NCI-H1105 (cell line): Measurements from ENCODE around the gene EXOC6.
A peak's percentile ranks its signal among the peaks of the same experiment; 100 is the strongest.

ENCODE experiments used
- DNase-seq: peaks from one replicate; lab custom pipeline; 2025; lab: John Stamatoyannopoulos, UW

Gene EXOC6, protein sequence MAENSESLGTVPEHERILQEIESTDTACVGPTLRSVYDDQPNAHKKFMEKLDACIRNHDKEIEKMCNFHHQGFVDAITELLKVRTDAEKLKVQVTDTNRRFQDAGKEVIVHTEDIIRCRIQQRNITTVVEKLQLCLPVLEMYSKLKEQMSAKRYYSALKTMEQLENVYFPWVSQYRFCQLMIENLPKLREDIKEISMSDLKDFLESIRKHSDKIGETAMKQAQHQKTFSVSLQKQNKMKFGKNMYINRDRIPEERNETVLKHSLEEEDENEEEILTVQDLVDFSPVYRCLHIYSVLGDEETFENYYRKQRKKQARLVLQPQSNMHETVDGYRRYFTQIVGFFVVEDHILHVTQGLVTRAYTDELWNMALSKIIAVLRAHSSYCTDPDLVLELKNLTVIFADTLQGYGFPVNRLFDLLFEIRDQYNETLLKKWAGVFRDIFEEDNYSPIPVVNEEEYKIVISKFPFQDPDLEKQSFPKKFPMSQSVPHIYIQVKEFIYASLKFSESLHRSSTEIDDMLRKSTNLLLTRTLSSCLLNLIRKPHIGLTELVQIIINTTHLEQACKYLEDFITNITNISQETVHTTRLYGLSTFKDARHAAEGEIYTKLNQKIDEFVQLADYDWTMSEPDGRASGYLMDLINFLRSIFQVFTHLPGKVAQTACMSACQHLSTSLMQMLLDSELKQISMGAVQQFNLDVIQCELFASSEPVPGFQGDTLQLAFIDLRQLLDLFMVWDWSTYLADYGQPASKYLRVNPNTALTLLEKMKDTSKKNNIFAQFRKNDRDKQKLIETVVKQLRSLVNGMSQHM

DNA sequence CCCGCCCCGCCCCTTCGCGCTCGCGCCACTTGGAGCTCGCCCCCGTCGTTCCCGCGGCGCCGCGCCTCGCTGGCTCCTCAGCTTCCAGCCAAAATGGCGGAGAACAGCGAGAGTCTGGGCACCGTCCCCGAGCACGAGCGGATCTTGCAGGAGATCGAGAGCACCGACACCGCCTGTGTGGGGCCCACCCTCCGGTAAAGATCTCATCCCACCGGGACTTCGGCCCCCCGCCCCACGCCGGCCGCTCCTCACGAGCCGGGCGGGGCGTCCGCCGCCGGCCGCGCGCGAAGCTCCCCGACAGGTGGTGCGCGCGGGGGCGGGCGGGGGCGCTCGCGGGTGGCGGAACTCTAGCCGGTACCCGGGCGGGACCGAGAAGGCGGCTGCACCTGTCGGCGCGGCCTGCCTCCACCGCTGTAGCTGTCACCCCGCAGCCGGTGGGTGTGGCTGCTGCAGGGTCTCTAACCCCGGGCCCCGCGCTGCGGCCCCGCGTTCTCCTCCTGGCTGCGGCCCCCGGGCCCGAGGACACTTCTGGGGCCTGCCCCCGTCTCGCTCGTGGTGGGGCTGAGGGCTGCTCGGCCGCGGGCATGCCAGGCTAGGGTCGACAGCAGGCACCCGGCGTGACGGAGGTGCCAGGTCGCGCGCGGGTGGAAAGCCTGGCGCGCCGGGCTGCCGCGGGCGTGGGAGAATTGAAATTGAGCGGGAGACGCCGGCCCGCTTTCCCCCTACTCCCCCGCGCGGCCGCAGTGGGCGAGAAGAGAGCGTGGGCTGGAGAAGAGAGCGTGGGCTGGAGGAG lies at the start of gene EXOC6:
Gene EXOC6, plus strand, starts transcription at position 80 of the 793 bp plus-strand sequence. Its CDS starts 14 bp downstream, at position 94.
- peak; percentile 62 for DNase-seq

DNA sequence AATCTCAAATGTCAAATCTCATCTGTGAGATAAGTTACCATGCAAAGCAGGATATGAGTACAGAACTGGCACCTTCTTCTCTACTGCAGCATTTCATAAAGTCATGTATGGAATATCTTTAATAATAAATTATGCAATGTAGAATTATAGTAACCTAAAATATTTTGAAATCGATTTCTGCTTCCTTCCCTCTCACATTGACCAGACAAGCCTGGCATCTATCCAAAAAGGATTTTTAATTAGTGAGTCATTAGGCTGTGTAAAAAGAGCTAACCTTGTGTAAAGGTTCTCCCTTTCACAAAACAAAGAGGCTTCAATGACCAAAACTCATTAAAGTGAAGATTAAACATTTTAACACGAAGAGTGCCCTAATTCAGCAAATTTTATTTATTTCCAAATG lies 48.8 kb upstream of the EXOC6 start:
- no peak for DNase-seq

DNA sequence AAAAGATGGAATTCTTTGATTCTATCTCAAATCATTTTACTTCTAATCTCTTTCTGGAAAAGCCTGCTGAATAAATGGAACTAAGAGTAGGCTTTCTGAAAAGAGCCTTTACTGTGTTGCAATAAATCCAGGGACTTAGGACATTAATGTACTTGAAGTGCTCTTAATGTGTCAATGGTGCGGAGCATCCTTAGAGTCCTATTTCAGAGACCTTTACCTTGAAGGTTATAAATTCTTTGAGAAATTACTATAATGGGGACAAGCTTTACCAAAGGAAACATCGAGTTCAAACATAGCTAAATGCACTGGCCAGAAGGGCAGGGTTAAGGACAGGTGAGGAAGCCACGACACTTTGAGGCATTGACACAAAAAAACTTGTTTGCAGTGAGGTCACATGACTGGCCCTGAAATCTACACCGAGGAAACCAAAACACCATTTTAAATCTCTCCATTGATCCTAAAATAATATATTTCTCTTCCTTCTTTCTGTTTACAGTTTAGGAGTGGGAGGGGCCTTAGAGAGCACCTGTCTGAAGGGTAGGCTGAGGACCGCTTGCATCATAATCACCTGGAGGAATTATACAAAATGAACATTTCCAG lies 48.1 kb upstream of the EXOC6 start:
- peak; percentile 45 for DNase-seq

DNA sequence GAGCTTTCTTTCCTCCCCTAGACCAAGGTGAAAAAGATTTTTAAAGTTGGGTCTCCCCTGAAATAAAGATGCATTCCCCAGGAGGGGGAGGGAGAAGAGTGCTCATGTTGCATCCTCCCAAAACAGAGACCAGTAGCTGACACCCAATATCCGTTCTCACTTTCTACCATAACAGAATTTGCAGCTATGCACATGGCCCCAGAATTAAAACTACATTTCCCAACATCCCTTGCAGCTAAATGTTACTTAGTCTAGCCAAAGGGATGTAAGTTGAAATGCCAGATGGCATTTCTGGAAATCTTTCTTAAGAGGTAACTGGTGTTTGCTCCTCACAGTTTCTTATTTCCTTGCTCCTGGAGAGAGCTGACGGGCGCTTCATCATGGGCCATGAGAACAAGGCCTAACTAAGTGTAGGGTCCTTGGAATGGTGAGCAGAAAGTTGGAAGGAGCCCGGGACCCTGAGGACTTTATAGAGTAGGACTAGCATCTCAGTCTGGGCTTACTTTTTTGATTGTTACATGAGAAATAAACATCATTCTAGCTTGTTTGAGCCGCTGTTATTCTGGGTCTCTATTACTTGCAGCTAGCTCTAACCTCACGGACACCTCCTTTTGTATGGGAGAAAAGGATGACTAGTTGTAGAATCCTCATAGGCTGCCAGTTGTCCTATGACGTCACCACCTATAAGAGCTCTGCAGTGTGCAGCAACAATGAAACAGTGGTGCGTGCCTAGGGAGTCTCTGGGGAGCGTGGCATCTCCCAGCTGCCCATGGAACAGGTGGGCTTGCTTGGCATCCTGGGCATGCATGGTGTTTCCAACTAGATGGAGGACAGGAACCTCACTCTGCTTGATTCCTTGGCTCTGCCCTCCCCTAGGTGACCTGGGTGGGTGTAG lies 46.1 kb upstream of the EXOC6 start:
- no peak for DNase-seq

DNA sequence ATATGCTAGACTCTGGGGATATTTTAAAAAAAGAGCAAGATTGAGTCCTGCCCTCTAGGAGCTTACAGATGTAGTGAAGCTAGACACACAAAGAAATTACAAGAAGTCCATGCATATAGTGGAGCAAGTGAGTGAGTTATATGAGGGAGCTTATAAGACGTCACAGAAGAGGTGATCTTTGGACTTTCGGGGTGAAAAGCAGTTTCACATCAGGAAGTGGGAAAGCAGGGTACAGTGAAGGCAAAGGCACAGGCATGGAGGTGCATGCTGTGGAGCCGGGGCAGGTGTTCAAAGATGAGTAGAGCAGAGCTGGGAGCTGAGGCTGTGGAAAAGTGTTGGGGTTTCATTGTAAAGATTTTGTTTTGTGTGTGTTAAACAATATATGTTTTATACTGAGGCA lies 38.5 kb upstream of the EXOC6 start:
- DNase-seq, result no peak

DNA sequence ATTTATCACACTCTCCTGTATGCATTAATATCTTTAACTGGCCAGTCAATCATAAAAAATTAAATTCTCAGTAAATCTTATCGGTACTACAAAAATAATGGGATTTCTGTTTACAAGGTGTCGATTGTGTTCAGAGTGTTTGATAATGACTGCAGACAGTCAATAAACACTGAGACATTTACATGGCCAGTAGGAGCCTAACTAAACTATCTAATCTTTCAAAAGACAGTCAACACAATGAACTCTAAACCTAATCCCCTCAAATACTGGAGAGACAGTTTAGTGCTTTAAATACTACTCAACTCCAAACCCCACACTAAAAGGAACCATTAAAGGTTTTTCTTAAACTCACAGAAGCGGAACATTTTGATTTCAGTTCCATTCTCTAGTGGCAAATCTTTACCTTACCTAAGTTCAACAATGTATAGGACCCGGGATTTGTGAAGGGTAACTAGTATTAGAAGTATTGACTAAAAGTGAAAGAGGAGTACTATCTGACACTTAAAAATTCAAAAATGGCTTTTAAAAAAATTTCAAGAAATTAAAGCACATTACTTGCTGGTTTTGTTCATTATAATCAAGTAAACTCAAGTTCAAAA lies 37.3 kb upstream of the EXOC6 start:
- DNase-seq, result no peak

DNA sequence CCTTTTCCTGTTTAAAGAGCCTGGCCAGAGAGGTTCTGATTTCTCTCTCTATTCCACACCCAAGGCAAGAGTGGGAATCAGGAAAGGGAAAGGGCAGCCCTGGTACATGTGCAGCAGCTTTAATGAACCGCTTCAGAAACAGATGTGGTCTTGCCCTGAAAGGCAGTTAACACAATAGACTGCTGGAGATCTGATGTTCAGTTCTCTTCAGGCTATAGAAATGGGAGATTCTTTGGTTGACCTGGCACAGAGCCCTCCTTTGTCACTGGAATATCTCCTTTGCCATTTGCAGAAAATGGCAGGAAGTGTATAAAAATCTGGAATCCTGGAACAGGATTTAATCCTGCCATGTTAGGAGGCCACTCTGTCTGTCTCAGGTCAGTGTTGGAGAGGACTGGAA lies 36.3 kb upstream of the EXOC6 start:
- DNase-seq, result no peak

DNA sequence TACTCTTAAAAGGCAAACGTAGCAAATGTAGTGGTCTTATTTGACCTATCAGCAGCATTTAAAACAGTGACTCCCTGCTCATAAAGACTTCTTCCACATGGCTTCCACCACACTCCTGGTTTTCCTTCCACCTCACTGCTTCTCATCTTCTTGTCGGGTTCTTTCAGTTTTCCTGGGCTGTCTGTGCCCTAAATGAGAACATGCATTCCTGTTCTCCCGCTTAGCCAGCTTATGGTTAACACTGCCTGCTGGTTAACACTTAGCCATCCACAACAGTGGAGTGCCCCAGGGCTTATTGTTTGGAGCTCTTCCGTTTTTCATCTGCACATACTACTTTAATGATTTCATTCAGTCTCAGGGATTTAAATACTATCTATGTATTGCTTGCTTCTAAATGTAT lies 34.3 kb upstream of the EXOC6 start:
- DNase-seq, result no peak

DNA sequence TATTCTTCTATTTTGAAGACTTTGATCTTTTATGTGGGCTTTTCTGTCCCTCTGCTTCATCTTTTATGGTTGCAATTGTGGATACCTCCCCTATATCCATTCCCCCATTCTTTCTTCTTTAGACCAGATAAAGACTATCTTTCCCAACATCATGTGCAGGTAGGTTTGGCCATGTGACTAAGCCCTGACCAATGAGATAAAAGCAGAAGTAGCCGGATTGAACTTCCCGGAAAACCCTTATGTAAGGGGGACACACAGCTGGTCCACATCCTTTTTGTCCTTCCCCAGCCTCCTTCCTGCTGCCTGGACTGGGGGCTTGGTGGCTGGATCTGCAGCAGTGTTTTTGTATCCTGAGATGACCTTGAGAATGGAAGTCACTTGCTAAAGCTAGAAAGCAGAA lies 33.5 kb upstream of the EXOC6 start:
- no peak for DNase-seq

DNA sequence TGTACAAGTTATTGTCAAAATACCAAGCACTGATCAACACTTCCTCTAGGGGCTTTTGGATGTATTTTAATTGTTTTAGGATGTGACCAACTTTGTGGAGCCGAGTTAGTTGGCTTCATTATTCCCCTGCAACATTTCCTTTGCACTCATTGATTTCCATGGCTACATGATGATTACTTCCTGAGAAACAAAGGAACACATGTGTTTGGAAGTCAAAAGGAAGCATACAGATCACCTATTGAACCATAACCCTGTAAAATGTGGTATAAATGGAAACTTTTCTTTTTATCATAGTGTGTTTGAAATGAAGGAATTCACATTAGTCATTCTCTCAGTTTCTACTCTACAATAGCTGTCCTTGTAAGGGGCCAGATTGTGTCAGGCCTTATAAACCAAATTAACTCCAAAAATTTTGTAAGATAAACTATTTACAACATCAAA lies 32.2 kb upstream of the EXOC6 start:
- DNase-seq, result no peak

DNA sequence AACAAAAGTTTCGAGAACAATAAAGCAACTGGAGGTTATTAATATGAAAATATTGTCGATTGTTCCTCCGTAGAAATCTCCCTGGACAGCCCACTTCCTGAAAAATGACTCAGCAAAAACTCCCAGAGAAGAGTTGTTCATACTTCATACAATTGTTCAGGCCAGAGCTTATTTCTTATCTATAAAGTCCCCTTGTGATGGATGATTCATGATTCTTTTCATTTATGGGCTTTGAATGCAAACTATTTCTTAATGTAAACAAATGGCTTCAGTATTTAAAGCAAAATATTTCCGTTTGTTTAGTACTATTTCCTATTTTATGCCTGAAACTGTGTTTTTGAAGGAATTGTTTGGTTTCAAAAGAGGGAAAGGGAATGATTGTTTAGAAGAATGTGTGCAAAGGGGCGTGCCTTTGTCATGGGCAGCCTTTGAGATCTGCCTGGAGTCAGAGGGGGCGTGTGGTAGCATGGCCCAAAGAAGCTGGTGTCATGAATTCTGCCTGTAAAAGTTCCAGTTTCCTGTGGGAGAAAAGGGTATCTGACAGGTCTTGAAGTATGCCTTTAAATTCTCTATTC lies 26.2 kb upstream of the EXOC6 start:
- DNase-seq, result no peak

DNA sequence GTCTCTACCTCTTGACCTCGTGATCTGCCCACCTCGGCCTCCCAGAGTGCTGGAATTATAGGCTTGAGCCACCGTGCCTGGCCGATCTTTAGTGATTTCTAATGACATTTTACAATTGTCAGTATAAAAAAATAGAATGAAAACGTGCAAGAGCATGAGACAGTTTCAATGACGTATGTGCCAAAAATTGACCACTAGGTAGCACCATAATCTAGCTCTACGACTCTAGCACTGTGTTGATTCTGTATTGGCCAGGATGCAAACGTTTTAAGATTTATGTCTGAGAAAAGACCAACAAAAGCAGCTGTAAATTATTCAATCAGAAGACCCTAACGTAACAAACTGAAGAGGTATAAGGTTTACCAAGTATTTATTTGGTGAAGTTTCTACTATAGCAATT lies 25.4 kb upstream of the EXOC6 start:
- no peak for DNase-seq

DNA sequence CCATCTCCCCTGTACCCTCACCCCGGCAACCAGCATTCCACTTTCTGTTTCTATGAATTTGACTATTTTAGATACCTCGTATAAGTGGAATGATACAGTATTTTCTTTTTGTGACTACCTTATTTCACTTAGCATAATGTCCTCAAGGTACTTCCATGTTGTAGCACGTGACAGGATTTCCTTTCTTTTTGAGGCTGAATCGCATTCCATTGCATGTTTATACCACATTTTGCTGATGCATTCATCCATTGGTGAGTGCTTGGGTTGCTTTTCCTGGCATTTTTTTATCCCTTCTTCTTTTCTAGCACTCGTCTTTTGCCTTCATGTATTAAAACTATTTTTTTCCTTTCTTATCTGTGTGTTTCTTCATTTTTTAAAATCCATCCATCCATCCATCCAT lies 22.3 kb upstream of the EXOC6 start:
- DNase-seq, result no peak

DNA sequence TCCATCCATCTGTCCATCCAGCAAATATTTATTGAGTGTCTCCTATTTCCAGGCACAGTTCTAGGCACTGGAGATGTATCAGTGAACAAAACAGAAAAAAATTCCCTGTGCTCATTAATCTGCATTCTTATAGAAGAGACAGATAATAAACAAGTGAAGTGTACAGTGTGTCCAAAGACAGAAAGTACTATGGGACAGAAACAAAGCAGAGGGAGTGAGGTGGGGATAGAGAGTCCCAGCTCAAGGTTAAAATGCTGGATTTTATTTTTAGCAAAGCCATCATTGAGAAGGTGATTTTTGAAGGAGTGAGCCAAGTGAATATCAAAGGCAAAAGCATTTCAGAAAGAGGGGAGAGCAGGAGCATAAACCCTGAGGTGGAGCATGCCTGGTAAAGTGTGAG lies 21.8 kb upstream of the EXOC6 start:
- no peak for DNase-seq

DNA sequence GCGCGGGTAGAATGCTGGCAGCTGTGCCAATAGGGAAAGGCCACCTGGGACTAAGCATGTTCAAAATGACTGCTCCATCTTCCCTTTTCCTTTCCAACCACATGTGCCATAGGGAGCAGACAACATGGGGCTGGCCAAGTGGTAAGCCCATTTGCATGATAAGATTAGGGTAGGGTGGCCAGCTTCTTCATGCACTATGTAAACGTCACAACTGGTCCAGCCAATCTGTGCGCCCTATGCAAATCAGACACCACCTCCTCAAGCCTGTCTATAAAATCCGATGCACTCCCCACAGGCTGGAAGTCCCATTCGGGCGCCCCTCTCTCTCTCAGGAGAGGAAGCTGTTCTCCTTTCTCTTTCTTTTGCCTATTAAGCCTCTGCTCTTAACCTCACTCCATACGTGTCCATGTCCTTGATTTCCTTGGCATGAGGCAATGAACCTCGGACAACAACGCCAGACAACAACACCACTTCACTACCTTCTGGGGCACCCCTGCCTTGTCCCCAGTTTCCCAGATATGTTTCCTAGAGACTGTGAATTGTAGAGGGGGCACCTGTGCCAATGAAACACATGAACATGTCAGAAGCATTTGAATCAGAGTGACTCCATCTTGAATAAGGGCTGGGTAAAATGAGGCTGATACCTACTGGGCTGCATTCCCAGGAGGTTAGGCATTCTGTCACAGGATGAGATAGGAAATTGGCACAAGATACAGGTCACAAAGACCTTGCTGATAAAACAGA lies 19.1 kb upstream of the EXOC6 start:
- no peak for DNase-seq

DNA sequence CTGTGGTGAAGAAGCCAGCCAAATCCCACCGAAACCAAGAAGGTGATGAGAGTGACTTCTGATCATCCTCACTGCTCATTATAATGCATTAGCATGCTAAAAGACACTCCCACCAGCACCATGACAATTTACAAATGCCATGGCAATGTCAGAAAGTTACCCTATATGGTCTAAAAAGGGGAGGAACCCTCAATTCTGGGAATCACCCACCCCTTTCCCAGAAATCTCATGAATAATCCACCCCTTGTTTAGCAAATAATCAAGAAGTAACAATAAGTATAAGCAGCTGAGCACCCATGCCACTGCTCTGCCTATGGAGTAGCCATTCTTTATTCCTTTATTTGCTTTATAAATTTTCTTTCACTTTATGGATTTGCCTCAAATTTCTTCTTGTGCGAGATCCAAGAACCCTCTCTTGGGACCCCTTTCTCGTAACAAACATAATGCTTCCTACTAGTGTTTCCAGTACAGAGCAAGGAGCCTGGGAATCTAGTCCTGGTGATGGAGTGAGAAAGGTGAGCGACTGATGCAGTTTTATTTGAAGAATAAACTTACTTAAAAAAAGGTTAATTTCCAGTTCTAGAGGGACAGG lies 18.4 kb upstream of the EXOC6 start:
- DNase-seq, result no peak

DNA sequence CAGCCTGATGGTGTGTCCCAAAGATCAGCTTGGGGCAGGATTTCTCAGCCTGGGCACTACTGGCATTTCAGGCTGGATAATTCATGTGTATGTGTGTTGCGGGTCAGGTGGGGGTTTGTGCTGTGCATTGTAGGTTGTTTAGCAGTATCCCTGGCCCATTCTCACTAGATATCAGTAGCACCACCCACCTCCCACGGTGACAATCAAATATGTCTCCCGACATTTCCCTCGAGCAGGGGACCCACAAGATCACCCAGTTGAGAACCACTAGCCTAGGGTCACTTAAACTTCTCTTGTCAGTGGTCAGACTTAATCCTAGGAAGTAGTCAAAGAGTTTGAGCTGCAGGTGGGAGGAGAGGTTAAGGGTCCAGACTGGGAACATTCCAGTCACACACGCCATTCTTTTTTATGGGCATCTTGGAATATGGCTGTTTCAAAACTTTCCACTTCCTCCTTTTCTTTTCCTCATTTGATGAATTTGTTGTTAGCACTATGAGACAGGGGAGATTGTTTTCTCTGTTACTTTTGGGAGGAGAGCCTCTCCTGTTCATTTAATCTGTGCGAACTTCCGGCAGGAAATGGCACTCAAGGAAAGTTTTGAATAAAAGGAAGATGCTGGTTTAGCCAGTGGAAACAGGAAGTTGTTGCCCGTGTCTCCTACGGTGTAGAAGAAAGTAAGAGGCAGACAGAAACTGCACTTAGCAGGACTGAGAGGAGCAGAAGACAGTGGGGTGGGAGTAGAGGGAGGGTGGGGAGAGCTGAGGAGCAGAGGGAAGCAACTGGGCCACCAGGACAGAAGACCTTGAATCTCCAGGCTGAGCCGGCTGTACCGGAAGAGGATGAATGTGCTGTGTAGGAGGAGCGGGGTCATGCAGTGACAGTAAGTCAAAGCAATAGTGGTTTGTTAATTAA lies 17.6 kb upstream of the EXOC6 start:
- no peak for DNase-seq

DNA sequence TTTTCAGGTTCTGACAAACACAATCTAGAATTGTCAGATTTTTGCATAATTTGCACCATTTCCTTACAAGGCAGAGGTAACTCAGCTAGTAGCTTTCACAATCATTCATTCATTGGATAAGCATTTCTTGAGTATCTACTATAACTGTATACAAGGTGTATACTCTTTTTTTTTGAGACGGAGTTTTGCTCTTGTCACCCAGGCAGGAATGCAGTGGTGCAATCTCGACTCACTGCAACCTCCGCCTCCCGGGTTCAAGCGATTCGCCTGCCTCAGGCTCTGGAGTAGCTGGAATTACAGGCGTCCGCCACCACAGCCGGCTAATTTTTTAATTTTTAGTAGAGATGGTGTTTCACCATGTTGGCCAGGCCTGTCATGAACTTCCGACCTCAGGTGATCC lies 16.2 kb upstream of the EXOC6 start:
- no peak for DNase-seq
